A549 (cell line): Measurements from ENCODE around the gene KLHL22.

Experiments used
- CTCF ChIP-seq: fragments of >200 bp; sonication (Bioruptor Twin); formaldehyde crosslinking; IDR thresholded peaks from 3 replicates; pipeline ENCODE4 v1.5.1; 2016
- EP300 ChIP-seq, 2 experiments: fragments of >200 bp; sonication (Bioruptor Twin); formaldehyde crosslinking; IDR thresholded peaks; 2 replicates in 1 of 2; 3 replicates in 1 of 2; pipeline ENCODE4 v1.6.1; 2016 to 2017
- HDAC2 ChIP-seq: fragments of 200-600 bp; sonication (generic); IDR thresholded peaks from 2 replicates; pipeline ENCODE4 v1.6.1; 2016
- JUNB ChIP-seq: fragments of >200 bp; sonication (Bioruptor Twin); formaldehyde crosslinking; IDR thresholded peaks from 2 replicates; pipeline ENCODE4 v1.6.1; 2016
- MAX ChIP-seq: IDR thresholded peaks from 2 replicates; pipeline ENCODE4 v1.6.1; 2012
- POLR2A ChIP-seq: IDR thresholded peaks from 2 replicates; pipeline ENCODE4 v1.6.1; 2012; ENCODE audit warnings: mild to moderate bottlenecking, low read length
- RAD21 ChIP-seq, 2 experiments: fragments of >200 bp in 1 of 2; sonication (Bioruptor Twin) in 1 of 2; formaldehyde crosslinking in 1 of 2; IDR thresholded peaks in 1 of 2; conservative IDR thresholded peaks in 1 of 2; 2 replicates in 1 of 2; 3 replicates in 1 of 2; pipeline ENCODE4 v1.6.1; 2012 to 2018; ENCODE audit warnings: inconsistent platforms in 1 of 2
- RFX5 ChIP-seq: fragments of 450-650 bp; IDR thresholded peaks from 2 replicates; pipeline ENCODE4 v1.7.1; 2014; ENCODE audit warnings: antibody characterized with exemption, mild to moderate bottlenecking, moderate library complexity
- ZFP36 ChIP-seq: fragments of 450-650 bp; IDR thresholded peaks from 2 replicates; pipeline ENCODE4 v1.6.1; 2014; ENCODE audit warnings: borderline replicate concordance; ENCODE audit not compliant: partially characterized antibody

- TF ChIP-seq RAD21 (conservative IDR thresholded peaks at IDR 0.05 in 1 of 2, IDR thresholded peaks at IDR 0.05 in 1 of 2) (no peak), HDAC2 (no peak), RFX5 (no peak), CTCF (no peak), ZFP36 (no peak), JUNB (no peak), EP300 (IDR thresholded peaks at IDR 0.05) (no peak), POLR2A (no peak), MAX (no peak)
Observed at GRCh38 chr22:20533879-20534265, 38.3 kb upstream of the KLHL22 start.
